HEK293T (cell line): ENCODE measurements around the gene CSPG5.

ENCODE experiments used
- ARNT ChIP-seq: fragments of 450-650 bp; IDR thresholded peaks from 2 replicates; pipeline ENCODE4 v1.6.1; 2017; ENCODE audit warnings: mild to moderate bottlenecking
- ELF4 ChIP-seq: fragments of 450-650 bp; IDR thresholded peaks from 2 replicates; pipeline ENCODE4 v1.6.1; 2017; ENCODE audit warnings: antibody characterized with exemption
- FOXA1 ChIP-seq: fragments of 450-650 bp; IDR thresholded peaks from 2 replicates; pipeline ENCODE4 v1.6.1; 2016; ENCODE audit warnings: mild to moderate bottlenecking
- FOXK2 ChIP-seq: fragments of 450-650 bp; IDR thresholded peaks from 2 replicates; pipeline ENCODE4 v1.6.1; 2016; ENCODE audit warnings: mild to moderate bottlenecking
- FOXM1 ChIP-seq: fragments of 450-650 bp; IDR thresholded peaks from 2 replicates; pipeline ENCODE4 v1.6.1; 2017; ENCODE audit warnings: mild to moderate bottlenecking, borderline replicate concordance
- L3MBTL2 ChIP-seq: fragments of 450-650 bp; conservative IDR thresholded peaks from 2 replicates; pipeline ENCODE4 v1.6.1; 2016; ENCODE audit warnings: mild to moderate bottlenecking
- NFRKB ChIP-seq: fragments of 450-650 bp; IDR thresholded peaks from 2 replicates; pipeline ENCODE4 v1.6.1; 2016; ENCODE audit warnings: mild to moderate bottlenecking, moderate library complexity
- SP1 ChIP-seq: fragments of 450-650 bp; IDR thresholded peaks from 2 replicates; pipeline ENCODE4 v1.6.1; 2017
- ZNF384 ChIP-seq: fragments of 450-650 bp; IDR thresholded peaks from 2 replicates; pipeline ENCODE4 v1.6.1; 2016
- TF ChIP-seq, protein P1 (sequence below): fragments of 450-650 bp; IDR thresholded peaks from 2 replicates; pipeline ENCODE4 v1.6.1; 2016

DNA sequence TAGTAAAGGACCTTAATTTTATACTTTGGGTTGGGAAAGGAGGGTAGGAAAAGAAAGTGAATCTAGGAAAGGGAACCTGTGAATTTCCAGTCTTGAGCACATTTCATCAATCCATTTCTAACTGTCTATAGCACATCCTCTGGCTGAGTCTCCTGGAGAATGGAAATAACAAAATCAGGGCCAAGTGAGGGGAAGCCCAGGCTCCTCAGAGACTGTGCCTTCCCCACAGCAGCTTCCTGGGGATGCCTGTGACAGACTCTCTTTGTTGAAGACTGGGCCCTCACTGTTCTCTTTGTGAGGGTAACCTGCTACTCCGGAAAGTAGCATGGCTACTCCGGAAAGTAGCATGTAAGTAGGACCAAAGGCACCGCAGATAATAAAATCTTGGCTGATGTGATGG is 22.6 kb upstream of the CSPG5 start:
- no peak for TF ChIP-seq NFRKB
- TF ChIP-seq ARNT: no peak
- TF ChIP-seq FOXK2: no peak
- TF ChIP-seq L3MBTL2: no peak
- TF ChIP-seq ELF4: no peak
- TF ChIP-seq, protein P1, sequence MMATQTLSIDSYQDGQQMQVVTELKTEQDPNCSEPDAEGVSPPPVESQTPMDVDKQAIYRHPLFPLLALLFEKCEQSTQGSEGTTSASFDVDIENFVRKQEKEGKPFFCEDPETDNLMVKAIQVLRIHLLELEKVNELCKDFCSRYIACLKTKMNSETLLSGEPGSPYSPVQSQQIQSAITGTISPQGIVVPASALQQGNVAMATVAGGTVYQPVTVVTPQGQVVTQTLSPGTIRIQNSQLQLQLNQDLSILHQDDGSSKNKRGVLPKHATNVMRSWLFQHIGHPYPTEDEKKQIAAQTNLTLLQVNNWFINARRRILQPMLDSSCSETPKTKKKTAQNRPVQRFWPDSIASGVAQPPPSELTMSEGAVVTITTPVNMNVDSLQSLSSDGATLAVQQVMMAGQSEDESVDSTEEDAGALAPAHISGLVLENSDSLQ: no peak
- no peak for TF ChIP-seq FOXM1
- TF ChIP-seq FOXA1: no peak
- no peak for TF ChIP-seq SP1
- TF ChIP-seq ZNF384: no peak
